Stimulated activated CD8-positive, alpha-beta memory T cell treated with anti-CD3 and anti-CD28 coated beads, Interleukin-7, amount 100 ng/mL, for 1 hour (primary cell): Measurements from ENCODE around the gene SIRT5.

Experiments
- DNase-seq, 2 donors: peaks; one replicate each; pipeline ENCODE4 v3.0.0-alpha.2; 2020; ENCODE audit warnings: low read depth in 2 of 2

The SIRT5 gene

GRCh38 chr6:13574571-13575376 is at the start of gene SIRT5:
SIRT5 (plus strand) TSS chr6:13574601; CDS start chr6:13584111, 9,510 bp downstream.
- peak; percentile 31 to 36 for DNase-seq

- no peak for DNase-seq
Observed at GRCh38 chr6:13524801-13525508, 49.4 kb upstream of the SIRT5 start.

DNA sequence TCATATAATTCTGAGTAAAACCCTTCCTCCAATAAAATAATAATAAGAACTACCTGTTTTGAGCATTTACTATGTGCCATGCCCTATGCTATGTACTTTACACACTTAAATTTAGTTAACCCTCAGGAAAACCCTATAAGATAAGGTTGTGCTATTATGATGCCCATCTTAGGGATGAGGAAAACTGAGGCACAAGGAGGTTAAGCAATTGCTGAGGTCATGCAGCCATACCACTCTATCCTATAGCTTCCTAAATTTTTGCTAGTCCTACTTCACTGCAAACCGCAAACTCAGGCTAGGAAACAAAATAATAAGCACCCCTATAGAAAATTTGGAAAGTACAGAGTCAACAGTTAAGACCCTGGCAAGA is 48.1 kb upstream of the SIRT5 start:
- DNase-seq, result no peak

- DNase-seq, result no peak
Observed at GRCh38 chr6:13526727-13527670, 47.4 kb upstream of the SIRT5 start.

- DNase-seq, result no peak
Observed at GRCh38 chr6:13527671-13528056, 46.7 kb upstream of the SIRT5 start.

- no peak for DNase-seq
Observed at GRCh38 chr6:13528232-13528631, 46.2 kb upstream of the SIRT5 start.

- no peak for DNase-seq
Observed at GRCh38 chr6:13528777-13529343, 45.5 kb upstream of the SIRT5 start.

DNA sequence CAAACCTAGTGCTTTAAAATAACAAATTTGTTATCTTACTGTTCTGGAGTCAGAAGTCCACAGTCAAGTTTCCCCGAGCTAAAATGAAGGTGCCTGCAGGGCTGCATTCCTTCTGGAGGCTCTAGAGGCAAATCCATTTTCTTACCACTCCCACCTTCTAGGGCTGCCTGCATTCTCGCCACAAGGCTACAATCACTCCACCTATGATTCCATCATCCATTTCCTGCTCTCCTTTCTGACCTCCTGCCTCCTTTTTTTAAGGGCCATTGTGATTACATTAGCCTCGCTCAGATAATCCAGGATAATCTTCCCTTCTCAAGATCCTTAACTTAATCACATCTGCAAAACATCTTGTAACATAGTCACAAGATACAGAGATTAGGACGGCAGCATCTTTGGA is 42.4 kb upstream of the SIRT5 start:
- DNase-seq, result no peak

DNA sequence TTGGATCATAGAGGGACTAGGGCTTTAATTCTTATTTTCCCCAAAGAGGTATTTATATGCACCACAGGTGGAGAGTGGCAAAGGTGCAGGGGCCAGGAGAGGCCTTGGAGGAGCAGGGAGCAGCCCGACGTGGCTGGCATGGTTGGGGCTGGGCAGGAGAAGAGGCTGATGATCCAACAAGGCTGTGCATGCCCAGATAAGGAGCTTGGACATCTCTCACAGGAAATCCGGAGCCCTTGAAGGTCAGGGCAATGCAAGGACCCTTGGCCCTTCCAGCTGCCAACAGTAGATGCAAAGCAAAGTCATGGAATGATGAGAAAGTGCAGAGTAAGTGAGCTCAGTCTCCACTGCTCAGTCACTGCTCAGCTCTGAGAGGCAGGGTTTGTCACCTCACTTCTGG is 39.9 kb upstream of the SIRT5 start:
- DNase-seq, result no peak

GRCh38 chr6:13535306-13535705 is 39.1 kb upstream of the SIRT5 start:
- no peak for DNase-seq

- no peak for DNase-seq
Observed at GRCh38 chr6:13536796-13537526, 37.4 kb upstream of the SIRT5 start.

DNA sequence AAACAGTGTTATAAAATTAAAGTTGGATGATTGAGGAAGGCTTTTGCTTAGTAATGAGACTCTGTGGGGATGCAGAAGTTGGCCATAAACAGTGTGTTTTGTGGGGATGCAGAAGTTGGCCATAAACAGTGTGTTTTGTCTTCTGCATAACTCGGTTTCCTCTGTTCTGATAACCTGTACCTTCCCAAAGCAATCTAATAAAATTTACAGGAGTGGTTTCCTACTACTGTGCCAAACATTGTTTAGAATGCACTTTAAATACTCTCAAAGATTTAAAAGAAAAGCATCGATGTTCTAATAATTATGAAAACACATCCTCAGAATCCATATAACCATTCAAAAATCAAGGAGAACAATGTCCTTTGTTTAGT is 36.9 kb upstream of the SIRT5 start:
- no peak for DNase-seq

DNA sequence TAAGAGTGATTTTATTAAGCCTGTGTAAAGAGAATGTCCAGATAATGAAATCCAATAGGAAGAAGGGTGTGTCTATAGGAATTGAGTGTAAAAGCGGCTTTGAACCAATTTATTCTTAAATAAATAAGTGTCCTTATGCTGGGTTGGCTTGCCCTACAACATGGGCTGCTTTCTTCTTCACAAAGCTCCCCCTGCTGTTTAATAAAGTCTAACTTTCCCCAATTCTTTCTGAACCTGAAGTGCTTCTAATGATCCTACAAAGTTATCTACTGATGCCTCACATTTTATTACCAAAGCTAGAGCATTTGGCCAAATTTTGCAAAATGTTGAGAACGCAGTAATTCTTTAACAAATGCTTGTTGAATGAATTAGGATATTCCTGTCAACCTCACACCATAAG is 36.3 kb upstream of the SIRT5 start:
- no peak for DNase-seq

DNA sequence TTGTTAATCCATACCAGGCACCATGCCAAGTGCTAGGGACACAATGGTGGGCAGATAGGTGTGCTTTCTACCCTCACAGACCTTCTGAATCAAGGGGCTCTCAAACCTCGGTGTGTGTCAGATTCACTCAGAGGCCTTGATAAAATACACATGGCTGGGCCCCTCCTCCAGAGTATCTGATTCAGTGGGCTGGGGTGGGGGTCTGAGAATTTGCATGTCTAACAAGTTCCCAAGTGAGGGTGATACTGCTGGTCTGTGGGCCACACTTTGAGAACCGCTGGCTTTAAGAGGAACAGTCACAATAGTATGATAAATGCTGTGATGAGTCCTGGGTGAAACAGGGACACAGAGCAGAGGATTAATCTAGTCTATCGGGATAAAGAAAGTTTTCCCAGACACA is 35.8 kb upstream of the SIRT5 start:
- no peak for DNase-seq

- DNase-seq, result no peak
Observed at GRCh38 chr6:13539572-13539971, 34.8 kb upstream of the SIRT5 start.

GRCh38 chr6:13541496-13541895 is 32.9 kb upstream of the SIRT5 start:
- no peak for DNase-seq

DNA sequence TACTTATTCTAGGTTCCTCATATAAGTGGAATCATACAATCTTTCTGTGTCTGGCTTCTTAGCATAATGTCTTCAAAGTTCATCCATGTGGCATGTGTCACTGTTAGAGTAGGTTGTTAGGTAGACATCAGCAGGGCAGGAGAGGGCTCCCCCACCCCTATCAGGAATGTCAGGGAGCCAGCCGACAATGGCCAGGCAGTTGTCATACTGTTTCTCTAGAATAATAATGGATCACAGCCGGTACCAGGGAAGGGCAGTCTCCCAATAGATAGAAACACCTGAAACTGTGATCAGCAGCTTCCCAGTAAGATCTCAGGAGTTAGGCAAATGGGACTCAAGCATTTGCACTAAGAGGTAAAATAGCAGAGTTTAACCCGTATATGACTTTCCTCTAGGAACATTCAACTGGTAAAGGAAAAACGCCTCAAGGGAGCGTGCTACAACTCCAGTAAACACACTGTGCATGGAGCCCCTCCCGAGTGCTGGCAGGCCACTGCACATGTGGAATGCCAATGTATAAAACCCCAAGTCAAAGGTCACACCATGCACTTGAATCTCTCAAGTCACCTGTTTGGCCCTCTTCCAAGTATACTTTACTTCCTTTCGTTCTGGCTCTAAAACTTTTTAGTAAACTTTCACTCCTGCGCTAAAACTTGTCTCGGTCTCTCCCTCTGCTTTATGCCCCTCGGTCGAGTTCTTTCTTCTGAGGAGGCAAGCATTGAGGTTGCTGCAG is 29.8 kb upstream of the SIRT5 start:
- no peak for DNase-seq

DNA sequence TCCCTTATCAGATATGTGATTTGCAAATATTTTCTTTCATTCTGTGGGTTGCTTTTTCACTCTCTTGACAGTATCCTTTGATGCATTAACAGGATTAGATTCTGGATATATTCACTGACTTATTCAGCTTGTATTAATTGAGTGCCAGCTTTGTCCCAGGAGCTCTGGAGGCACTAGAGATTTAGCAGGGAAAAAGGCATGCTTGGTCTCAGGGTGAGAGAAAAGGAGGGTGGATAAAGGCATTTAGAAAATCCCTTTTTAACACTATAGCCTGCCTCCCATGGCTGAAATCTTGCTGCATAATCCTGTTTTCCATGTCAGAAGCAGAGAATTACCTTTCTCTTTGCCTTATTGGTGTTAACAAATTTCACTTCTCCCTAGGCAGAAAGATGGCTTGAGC is 28.5 kb upstream of the SIRT5 start:
- DNase-seq, result no peak

- DNase-seq, result no peak
Observed at GRCh38 chr6:13548500-13549210, 25.7 kb upstream of the SIRT5 start.

DNA sequence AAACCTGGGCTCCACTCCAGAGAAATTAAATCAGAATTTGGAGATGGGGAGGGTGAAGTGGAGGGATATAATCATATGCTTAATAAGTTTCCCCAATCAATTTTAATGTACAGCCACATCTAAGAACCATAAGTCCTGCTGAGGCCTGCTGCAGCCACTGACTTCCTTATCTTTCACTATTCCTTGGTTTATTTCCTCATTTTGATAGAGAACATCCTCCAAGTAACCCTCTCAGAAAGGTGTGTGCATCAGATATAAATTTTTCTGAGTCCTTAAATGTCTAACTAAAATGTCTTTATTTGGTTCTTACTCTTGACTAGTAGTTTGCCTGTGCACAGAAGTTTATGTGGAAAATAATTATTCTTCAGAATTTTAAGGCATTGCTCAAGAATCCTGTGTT is 23.7 kb upstream of the SIRT5 start:
- DNase-seq, result no peak
